Measurements from ENCODE around the gene GNAS.

The GNAS gene

DNA sequence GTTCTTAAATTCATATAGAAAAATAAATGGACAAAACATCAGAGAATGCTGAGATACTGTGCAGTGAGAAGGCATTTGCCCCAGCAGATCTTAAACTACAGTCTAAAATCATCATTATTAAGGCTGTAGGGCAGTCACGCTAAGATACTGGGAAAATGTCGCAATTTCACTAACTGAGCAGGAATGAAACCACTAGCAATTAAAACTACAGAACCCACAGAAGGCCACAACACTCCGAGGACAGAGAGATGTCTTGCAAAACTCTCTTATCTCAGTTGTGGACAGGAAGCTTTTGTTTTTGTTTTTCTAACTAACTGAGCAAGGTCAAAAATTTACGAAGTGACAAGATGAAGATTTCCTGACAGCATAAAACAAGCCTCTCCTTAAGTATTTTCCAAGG is 20.1 kb upstream of the GNAS start:
- H3K36me3 ChIP-seq (ENCODE audit: control insufficient read depth, low read depth, low read length), result no peaks in the 10 kb centered on the region
- H3K9ac ChIP-seq (ENCODE audit: low read length), result no peak overlapping the region
- H3K27ac ChIP-seq (ENCODE audit: low read length), result no peak overlapping the region
- H3K9me3 ChIP-seq (ENCODE audit: control insufficient read depth, low read depth, low read length), result no peaks in the 10 kb centered on the region
- no peak overlapping the region for H3K4me3 ChIP-seq (ENCODE audit: low read length)
- H3K27me3 ChIP-seq (ENCODE audit: control insufficient read depth, insufficient read depth, low read length), result no peaks in the 10 kb centered on the region
- no peaks in the 10 kb centered on the region for H3K4me1 ChIP-seq (ENCODE audit: control insufficient read depth, low read depth, low read length)

DNA sequence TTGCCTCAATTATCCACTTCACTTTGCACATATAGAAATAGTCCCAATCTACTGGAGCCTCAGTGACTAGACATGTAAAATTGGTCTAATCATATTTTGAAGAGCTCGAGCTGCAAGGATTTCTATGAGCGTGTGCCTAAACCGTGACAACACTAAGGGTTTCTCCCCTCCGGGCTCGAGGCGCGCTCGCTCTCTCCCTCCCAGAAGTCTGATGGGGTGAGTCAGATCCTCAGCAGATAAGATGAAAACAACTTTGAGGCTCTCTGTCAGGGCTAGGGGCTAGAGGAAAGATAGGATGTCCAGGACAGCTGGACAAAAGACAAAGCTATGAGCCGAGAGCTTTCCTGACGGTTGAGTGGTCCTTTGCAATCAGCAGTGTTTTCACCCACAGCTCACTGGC is 18.6 kb upstream of the GNAS start:
- H3K9me3 ChIP-seq (ENCODE audit: control insufficient read depth, low read depth, low read length), result no peaks in the 10 kb centered on the region
- no peak overlapping the region for H3K27ac ChIP-seq (ENCODE audit: low read length)
- H3K4me1 ChIP-seq (ENCODE audit: control insufficient read depth, low read depth, low read length), result no peaks in the 10 kb centered on the region
- H3K27me3 ChIP-seq (ENCODE audit: control insufficient read depth, insufficient read depth, low read length), result peaks cover under 1% of the 10 kb centered on the region
- no peak overlapping the region for H3K4me3 ChIP-seq (ENCODE audit: low read length)
- no peak overlapping the region for H3K9ac ChIP-seq (ENCODE audit: low read length)
- H3K36me3 ChIP-seq (ENCODE audit: control insufficient read depth, low read depth, low read length), result no peaks in the 10 kb centered on the region

DNA sequence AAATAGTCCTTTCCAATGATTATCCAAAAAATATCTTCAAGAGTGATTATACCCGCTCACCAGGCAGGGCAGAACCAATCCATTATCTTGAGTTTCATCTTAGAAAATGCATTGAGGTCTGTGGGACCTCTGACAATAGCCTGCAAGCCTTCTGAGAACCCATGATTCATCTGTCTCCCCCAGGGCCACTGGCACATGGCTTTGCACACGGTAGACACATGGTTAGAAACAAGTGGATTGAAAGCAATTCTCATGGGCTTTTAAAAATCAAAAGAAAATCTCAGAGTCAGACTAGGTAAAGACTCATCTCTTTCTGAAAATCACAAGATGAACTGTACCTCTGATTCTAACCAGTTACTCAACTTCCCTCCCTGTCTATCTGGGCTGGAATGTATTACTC is 17.3 kb upstream of the GNAS start:
- Histone ChIP-seq H3K4me3 (ENCODE audit: low read length) (no peak overlapping the region), H3K27ac (ENCODE audit: low read length) (no peak overlapping the region), H3K36me3 (ENCODE audit: control insufficient read depth, low read depth, low read length) (no peaks in the 10 kb centered on the region), H3K27me3 (ENCODE audit: control insufficient read depth, insufficient read depth, low read length) (peaks cover 9% of the 10 kb centered on the region), H3K9ac (ENCODE audit: low read length) (no peak overlapping the region), H3K9me3 (ENCODE audit: control insufficient read depth, low read depth, low read length) (no peaks in the 10 kb centered on the region), H3K4me1 (ENCODE audit: control insufficient read depth, low read depth, low read length) (no peaks in the 10 kb centered on the region)

DNA sequence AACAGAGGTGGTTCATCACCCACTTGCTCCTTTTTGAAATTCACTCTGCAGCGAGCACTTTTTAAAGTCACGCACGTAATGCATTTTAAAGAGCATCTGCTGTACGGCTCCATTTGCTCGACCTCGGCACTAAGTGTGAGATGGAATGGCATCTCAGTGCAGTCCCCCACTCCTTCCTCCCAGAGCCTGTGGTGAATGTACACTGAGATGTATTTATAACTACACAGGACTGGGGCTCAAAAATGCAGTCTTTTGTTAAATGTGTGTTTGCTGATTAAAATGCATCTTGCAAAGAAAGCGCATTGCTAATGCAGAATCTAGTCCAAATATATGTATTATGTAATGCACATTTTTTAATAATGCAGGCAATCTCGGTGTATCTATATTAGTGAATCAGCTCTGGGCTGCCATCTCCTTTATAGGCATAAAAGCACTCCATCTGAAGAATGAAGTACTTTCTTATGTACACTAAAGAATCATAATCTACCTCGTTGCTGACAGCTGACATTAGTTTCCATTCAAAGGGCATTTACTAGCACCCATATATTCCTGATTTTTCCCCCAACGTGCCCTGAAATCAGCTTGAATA is 15.8 kb upstream of the GNAS start:
- Histone ChIP-seq H3K4me1 (ENCODE audit: control insufficient read depth, low read depth, low read length) (no peaks in the 10 kb centered on the region), H3K27ac (ENCODE audit: low read length) (no peak overlapping the region), H3K27me3 (ENCODE audit: control insufficient read depth, insufficient read depth, low read length) (peaks cover 24% of the 10 kb centered on the region), H3K36me3 (ENCODE audit: control insufficient read depth, low read depth, low read length) (no peaks in the 10 kb centered on the region), H3K4me3 (ENCODE audit: low read length) (no peak overlapping the region), H3K9ac (ENCODE audit: low read length) (no peak overlapping the region), H3K9me3 (ENCODE audit: control insufficient read depth, low read depth, low read length) (no peaks in the 10 kb centered on the region)

DNA sequence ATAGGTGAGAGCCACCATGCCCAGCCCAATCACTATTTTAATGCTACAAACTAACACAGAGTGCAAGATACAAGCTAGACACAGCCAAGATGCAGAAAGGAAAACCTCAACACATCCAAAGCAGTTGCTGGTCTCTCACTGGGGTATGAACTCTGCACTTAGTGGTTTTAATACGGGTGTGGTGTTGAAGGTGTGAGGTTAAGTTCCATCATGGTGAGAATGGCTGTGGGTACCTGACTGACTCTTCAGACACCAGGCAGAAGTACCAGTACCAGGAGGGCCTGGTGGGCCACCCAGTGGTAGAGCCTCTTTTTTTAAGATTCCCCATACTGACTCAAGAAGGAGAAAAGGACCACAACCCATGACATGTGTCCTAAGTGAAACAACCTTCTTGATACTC is 14.8 kb upstream of the GNAS start:
- Histone ChIP-seq H3K9ac (ENCODE audit: low read length) (no peak overlapping the region), H3K36me3 (ENCODE audit: control insufficient read depth, low read depth, low read length) (no peaks in the 10 kb centered on the region), H3K4me3 (ENCODE audit: low read length) (no peak overlapping the region), H3K9me3 (ENCODE audit: control insufficient read depth, low read depth, low read length) (no peaks in the 10 kb centered on the region), H3K27me3 (ENCODE audit: control insufficient read depth, insufficient read depth, low read length) (peaks cover 34% of the 10 kb centered on the region), H3K27ac (ENCODE audit: low read length) (no peak overlapping the region), H3K4me1 (ENCODE audit: control insufficient read depth, low read depth, low read length) (peaks cover 7% of the 10 kb centered on the region)

DNA sequence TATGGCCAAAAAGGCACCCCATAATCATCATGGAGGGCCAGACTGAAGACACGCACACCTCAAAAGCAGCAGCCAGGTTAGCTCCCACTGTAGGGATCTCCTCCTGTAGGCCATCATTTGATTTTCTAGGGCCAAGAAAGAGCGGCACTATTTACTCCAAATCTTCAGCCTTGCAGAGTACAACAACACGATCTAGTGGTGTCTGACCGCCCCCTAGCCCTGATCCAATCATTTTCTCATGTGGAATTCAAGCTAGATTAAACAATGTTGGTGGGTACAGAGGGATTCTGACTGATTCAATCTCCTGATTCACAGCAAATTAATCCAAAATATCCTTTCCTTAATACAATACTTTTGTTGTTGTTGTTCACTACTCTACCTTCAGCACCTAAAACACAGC is 14.3 kb upstream of the GNAS start:
- Histone ChIP-seq H3K27ac (ENCODE audit: low read length) (no peak overlapping the region), H3K36me3 (ENCODE audit: control insufficient read depth, low read depth, low read length) (no peaks in the 10 kb centered on the region), H3K27me3 (ENCODE audit: control insufficient read depth, insufficient read depth, low read length) (peaks cover 35% of the 10 kb centered on the region), H3K4me1 (ENCODE audit: control insufficient read depth, low read depth, low read length) (peaks cover 10% of the 10 kb centered on the region), H3K9ac (ENCODE audit: low read length) (no peak overlapping the region), H3K4me3 (ENCODE audit: low read length) (no peak overlapping the region), H3K9me3 (ENCODE audit: control insufficient read depth, low read depth, low read length) (no peaks in the 10 kb centered on the region)

DNA sequence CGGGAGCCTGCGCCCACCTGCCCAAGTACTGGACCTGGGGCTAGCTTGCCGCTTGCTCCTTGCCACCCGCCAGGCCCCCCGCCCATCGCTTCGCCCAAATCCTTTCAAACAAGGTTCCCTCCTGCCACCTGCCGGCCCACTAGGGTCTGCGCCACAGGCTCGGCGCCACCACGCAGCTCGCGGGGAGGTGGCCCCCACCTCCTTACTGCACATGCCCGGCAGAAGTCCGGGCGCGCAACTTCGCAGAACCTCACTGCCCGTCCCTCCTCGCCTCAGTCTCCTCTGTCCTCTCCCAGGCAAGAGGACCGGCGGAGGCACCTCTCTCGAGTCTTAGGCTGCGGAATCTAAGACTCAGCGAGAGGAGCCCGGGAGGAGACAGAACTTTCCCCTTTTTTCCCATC is 13.0 kb upstream of the GNAS start:
- H3K4me3 ChIP-seq (ENCODE audit: low read length), result peak overlapping the region; percentile 79
- H3K36me3 ChIP-seq (ENCODE audit: control insufficient read depth, low read depth, low read length), result no peaks in the 10 kb centered on the region
- H3K9ac ChIP-seq (ENCODE audit: low read length), result peak overlapping the region; percentile 71
- no peaks in the 10 kb centered on the region for H3K9me3 ChIP-seq (ENCODE audit: control insufficient read depth, low read depth, low read length)
- H3K4me1 ChIP-seq (ENCODE audit: control insufficient read depth, low read depth, low read length), result peaks cover 19% of the 10 kb centered on the region
- no peak overlapping the region for H3K27ac ChIP-seq (ENCODE audit: low read length)
- H3K27me3 ChIP-seq (ENCODE audit: control insufficient read depth, insufficient read depth, low read length), result peaks cover 35% of the 10 kb centered on the region

DNA sequence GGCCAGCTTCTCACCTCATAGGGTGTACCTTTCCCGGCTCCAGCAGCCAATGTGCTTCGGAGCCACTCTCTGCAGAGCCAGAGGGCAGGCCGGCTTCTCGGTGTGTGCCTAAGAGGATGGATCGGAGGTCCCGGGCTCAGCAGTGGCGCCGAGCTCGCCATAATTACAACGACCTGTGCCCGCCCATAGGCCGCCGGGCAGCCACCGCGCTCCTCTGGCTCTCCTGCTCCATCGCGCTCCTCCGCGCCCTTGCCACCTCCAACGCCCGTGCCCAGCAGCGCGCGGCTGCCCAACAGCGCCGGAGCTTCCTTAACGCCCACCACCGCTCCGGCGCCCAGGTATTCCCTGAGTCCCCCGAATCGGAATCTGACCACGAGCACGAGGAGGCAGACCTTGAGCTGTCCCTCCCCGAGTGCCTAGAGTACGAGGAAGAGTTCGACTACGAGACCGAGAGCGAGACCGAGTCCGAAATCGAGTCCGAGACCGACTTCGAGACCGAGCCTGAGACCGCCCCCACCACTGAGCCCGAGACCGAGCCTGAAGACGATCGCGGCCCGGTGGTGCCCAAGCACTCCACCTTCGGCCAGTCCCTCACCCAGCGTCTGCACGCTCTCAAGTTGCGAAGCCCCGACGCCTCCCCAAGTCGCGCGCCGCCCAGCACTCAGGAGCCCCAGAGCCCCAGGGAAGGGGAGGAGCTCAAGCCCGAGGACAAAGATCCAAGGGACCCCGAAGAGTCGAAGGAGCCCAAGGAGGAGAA is 12.3 kb upstream of the GNAS start:
- Histone ChIP-seq H3K9me3 (ENCODE audit: control insufficient read depth, low read depth, low read length) (no peaks in the 10 kb centered on the region), H3K4me1 (ENCODE audit: control insufficient read depth, low read depth, low read length) (peaks cover 26% of the 10 kb centered on the region), H3K9ac (ENCODE audit: low read length) (peak overlapping the region; percentile 71), H3K27me3 (ENCODE audit: control insufficient read depth, insufficient read depth, low read length) (peaks cover 35% of the 10 kb centered on the region), H3K27ac (ENCODE audit: low read length) (no peak overlapping the region), H3K4me3 (ENCODE audit: low read length) (peak overlapping the region; percentile 79), H3K36me3 (ENCODE audit: control insufficient read depth, low read depth, low read length) (no peaks in the 10 kb centered on the region)

DNA sequence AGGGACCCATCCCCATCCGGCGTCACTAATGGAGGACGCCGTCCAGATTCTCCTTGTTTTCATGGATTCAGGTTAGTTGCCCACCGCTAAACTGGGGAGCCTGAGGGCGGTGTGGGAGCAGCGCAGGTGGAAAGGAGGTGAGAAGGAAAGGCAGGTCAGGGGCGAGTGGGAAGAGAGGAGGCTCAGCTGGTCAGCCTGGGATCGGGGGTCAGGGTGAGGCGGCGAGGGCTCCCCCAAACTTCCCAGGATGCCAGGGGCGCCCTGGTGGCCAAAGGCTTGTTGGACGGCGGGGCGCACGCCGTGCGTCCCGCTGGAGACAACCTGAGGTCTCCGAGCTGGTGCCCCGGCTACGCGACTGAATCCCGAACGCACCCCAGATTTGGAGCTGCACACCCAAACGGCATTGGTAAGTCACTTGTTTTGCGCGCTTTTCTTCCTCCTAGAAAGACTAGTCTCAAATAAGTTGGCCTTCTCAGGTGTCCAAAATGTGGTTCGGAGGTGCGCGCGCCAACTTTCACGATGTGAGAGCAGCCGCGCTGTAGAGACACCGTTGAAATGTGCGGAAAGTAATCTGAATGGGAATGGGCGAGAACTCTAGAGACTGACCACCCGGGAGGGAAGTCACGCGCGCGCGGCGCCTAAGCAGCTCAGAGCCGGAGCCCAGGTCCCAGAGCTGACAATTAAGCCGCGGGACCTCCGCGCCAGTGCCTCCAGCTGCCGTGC is 11.5 kb upstream of the GNAS start:
- H3K27me3 ChIP-seq (ENCODE audit: control insufficient read depth, insufficient read depth, low read length), result peaks cover 35% of the 10 kb centered on the region
- H3K9me3 ChIP-seq (ENCODE audit: control insufficient read depth, low read depth, low read length), result no peaks in the 10 kb centered on the region
- H3K36me3 ChIP-seq (ENCODE audit: control insufficient read depth, low read depth, low read length), result no peaks in the 10 kb centered on the region
- H3K27ac ChIP-seq (ENCODE audit: low read length), result no peak overlapping the region
- H3K4me1 ChIP-seq (ENCODE audit: control insufficient read depth, low read depth, low read length), result peaks cover 34% of the 10 kb centered on the region
- H3K9ac ChIP-seq (ENCODE audit: low read length), result peak overlapping the region; percentile 71
- peak overlapping the region; percentile 79 for H3K4me3 ChIP-seq (ENCODE audit: low read length)

DNA sequence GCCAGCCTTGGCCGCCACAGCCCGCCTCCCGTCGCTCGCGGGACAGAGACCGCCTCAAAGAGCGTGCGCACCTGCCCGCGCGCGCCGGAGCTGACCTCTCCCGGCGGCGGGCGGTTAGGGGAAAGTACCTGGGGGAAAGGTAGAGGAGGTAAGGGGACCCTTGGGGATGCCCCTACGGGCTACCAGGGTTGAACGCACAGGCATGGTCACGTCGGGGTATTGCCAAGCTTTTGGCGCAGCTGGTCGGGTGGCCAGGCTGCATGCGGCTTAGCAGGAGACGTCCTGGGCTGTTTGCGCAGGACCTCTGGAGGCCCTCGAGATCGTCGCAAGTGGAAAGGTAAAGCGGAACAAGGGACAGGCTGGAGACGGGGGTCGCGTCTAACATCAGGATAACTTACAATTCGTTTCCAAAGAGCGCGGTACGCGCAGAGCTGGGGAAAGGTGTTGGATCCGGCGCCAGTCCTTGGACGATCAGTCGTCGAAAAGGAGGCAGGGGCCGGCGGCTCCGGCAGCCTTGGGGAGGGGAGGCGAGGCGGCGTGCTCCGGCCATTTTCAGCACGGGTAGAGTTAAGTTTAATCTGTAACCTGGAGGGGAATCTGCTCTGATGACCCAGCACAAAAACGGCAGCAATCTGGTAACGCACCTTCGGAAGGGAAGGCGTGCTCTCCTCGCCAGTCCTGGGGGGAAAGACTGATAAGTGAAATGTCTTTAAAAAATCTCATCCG is 10.8 kb upstream of the GNAS start:
- Histone ChIP-seq H3K9me3 (ENCODE audit: control insufficient read depth, low read depth, low read length) (no peaks in the 10 kb centered on the region), H3K4me3 (ENCODE audit: low read length) (peak overlapping the region; percentile 79), H3K9ac (ENCODE audit: low read length) (peak overlapping the region; percentile 71), H3K4me1 (ENCODE audit: control insufficient read depth, low read depth, low read length) (peaks cover 39% of the 10 kb centered on the region), H3K36me3 (ENCODE audit: control insufficient read depth, low read depth, low read length) (no peaks in the 10 kb centered on the region), H3K27me3 (ENCODE audit: control insufficient read depth, insufficient read depth, low read length) (peaks cover 35% of the 10 kb centered on the region), H3K27ac (ENCODE audit: low read length) (peak overlapping the region; percentile 6)

DNA sequence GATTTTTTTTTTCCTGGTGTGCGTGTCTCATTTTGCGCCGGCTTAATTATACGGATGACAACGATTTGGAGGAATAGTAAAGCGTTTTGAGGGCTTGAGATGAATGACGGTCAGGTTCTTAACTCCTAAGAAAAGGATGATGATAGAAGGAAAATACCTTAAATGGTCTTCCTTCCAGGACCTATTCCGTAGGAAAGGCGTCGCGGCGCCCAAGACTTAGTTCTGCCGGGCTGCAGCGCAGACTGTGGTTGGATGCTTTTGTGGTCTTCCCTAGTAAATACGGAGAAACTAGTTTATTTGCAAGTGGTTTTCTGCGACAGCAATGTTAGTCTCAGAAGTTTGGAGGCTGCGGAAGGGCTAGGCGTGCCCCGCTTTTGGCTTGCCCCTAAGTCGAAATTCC is 10.2 kb upstream of the GNAS start:
- H3K4me1 ChIP-seq (ENCODE audit: control insufficient read depth, low read depth, low read length), result peaks cover 40% of the 10 kb centered on the region
- peak overlapping the region; percentile 74 for H3K27ac ChIP-seq (ENCODE audit: low read length)
- H3K9me3 ChIP-seq (ENCODE audit: control insufficient read depth, low read depth, low read length), result no peaks in the 10 kb centered on the region
- peak overlapping the region; percentile 71 for H3K9ac ChIP-seq (ENCODE audit: low read length)
- peaks cover 35% of the 10 kb centered on the region for H3K27me3 ChIP-seq (ENCODE audit: control insufficient read depth, insufficient read depth, low read length)
- H3K36me3 ChIP-seq (ENCODE audit: control insufficient read depth, low read depth, low read length), result no peaks in the 10 kb centered on the region
- peak overlapping the region; percentile 79 for H3K4me3 ChIP-seq (ENCODE audit: low read length)
